Activated naive CD8-positive, alpha-beta T cell treated with anti-CD3 and anti-CD28 coated beads for 36 hours (primary cell): ENCODE data around the gene CLSTN1. TPM values are rescaled to one million over a fixed set of nuclear protein-coding genes. Genes with fewer than 3 reads are reported as not detected.

Source experiments
- DNase-seq: peaks from one replicate; pipeline ENCODE4 v3.0.0; 2021
- H3K27ac Mint-ChIP-seq: one replicate; pipeline ENCODE4 v1.8.0; 2022; ENCODE audit warnings: mild to moderate bottlenecking, moderate library complexity, mixed read lengths
- H3K27me3 Mint-ChIP-seq: one replicate; pipeline ENCODE4 v1.8.0; 2022; ENCODE audit warnings: mild to moderate bottlenecking, mixed read lengths
- H3K36me3 Mint-ChIP-seq: one replicate; pipeline ENCODE4 v1.8.0; 2021; ENCODE audit warnings: mild to moderate bottlenecking, mixed read lengths
- H3K4me1 Mint-ChIP-seq: one replicate; pipeline ENCODE4 v1.8.0; 2021; ENCODE audit warnings: mixed read lengths
- H3K4me3 Mint-ChIP-seq: one replicate; pipeline ENCODE4 v1.8.0; 2022; ENCODE audit warnings: mild to moderate bottlenecking, moderate library complexity, mixed read lengths
- H3K9me3 Mint-ChIP-seq: one replicate; pipeline ENCODE4 v1.8.0; 2022; ENCODE audit warnings: mixed read lengths
- total RNA-seq, 2 experiments: library from RNA; stranded (reverse); gene quantifications; one replicate each; pipeline ENCODE4 v1.2.3, GENCODE V29; 2021

CLSTN1 gene
- total RNA-seq, 2 experiments from 2014 or later = 30.4 to 31.0 TPM

- Mint-ChIP-seq H3K27me3 (peaks cover 7% of the 10 kb centered on the region), H3K4me1 (peaks cover 49% of the 10 kb centered on the region), H3K9me3 (no peaks in the 10 kb centered on the region), H3K36me3 (peaks cover 65% of the 10 kb centered on the region), H3K27ac (peak overlapping the region; percentile 76), H3K4me3 (no peak overlapping the region)
- no peak for DNase-seq
Observed at GRCh38 chr1:9731051-9731537, 92.7 kb downstream of the CLSTN1 start.

- Mint-ChIP-seq H3K27ac (peak overlapping the region; percentile 76), H3K4me3 (peak overlapping the region; percentile 32), H3K27me3 (peaks cover 7% of the 10 kb centered on the region), H3K9me3 (no peaks in the 10 kb centered on the region), H3K36me3 (peaks cover 68% of the 10 kb centered on the region), H3K4me1 (peaks cover 49% of the 10 kb centered on the region)
- DNase-seq = no peak
Observed at GRCh38 chr1:9730096-9730901, 93.5 kb downstream of the CLSTN1 start.

GRCh38 chr1:9729523-9729922, 94.2 kb downstream of the CLSTN1 start:
- peaks cover 54% of the 10 kb centered on the region for H3K4me1 Mint-ChIP-seq
- H3K4me3 Mint-ChIP-seq = peak overlapping the region; percentile 65
- DNase-seq = no peak
- H3K36me3 Mint-ChIP-seq = peaks cover 74% of the 10 kb centered on the region
- peaks cover 7% of the 10 kb centered on the region for H3K27me3 Mint-ChIP-seq
- peak overlapping the region; percentile 92 for H3K27ac Mint-ChIP-seq
- no peaks in the 10 kb centered on the region for H3K9me3 Mint-ChIP-seq

DNA sequence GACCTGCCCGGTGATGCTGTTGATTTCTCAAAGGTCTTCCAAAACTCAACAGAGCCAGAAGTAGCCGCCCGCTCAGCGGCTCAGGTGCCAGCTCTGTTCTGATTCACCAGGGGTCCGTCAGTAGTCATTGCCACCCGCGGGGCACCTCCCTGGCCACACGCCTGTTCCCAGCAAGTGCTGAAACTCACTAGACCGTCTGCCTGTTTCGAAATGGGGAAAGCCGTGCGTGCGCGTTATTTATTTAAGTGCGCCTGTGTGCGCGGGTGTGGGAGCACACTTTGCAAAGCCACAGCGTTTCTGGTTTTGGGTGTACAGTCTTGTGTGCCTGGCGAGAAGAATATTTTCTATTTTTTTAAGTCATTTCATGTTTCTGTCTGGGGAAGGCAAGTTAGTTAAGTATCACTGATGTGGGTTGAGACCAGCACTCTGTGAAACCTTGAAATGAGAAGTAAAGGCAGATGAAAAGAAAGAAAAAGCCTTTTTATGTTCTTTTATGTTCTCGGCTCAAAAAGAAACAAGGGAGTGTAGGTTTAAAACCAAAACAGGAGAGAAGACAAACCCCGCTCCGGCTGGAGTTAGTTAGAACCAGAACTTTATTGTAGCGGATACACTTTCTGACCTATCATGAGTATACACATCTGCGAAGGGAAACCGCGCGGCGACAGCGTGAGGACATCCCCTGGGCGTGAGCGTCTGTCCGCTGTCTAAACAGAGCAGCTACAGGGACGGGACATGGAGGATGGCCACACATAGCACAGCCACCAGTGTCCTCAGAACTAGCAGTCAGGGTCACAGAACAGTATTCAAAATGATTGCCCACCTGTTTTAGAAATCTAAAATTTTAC, 95.1 kb downstream of the CLSTN1 start:
- peak; percentile 70 for DNase-seq
- Mint-ChIP-seq H3K4me3 (peak overlapping the region; percentile 65), H3K36me3 (peaks cover 78% of the 10 kb centered on the region), H3K27ac (peak overlapping the region; percentile 92), H3K4me1 (peaks cover 60% of the 10 kb centered on the region), H3K9me3 (peaks cover under 1% of the 10 kb centered on the region), H3K27me3 (peaks cover 7% of the 10 kb centered on the region)

- H3K4me3 Mint-ChIP-seq = no peak overlapping the region
- peak overlapping the region; percentile 92 for H3K27ac Mint-ChIP-seq
- H3K27me3 Mint-ChIP-seq = peaks cover 7% of the 10 kb centered on the region
- H3K4me1 Mint-ChIP-seq = peaks cover 55% of the 10 kb centered on the region
- H3K9me3 Mint-ChIP-seq = peaks cover 4% of the 10 kb centered on the region
- DNase-seq = no peak
- peaks cover 80% of the 10 kb centered on the region for H3K36me3 Mint-ChIP-seq
Observed at GRCh38 chr1:9726905-9727595, 96.7 kb downstream of the CLSTN1 start.

- Mint-ChIP-seq H3K4me1 (peaks cover 52% of the 10 kb centered on the region), H3K27me3 (peaks cover 7% of the 10 kb centered on the region), H3K9me3 (peaks cover 4% of the 10 kb centered on the region), H3K27ac (no peak overlapping the region), H3K36me3 (peaks cover 80% of the 10 kb centered on the region), H3K4me3 (no peak overlapping the region)
- DNase-seq = no peak
Observed at GRCh38 chr1:9726406-9726805, 97.4 kb downstream of the CLSTN1 start.

DNA sequence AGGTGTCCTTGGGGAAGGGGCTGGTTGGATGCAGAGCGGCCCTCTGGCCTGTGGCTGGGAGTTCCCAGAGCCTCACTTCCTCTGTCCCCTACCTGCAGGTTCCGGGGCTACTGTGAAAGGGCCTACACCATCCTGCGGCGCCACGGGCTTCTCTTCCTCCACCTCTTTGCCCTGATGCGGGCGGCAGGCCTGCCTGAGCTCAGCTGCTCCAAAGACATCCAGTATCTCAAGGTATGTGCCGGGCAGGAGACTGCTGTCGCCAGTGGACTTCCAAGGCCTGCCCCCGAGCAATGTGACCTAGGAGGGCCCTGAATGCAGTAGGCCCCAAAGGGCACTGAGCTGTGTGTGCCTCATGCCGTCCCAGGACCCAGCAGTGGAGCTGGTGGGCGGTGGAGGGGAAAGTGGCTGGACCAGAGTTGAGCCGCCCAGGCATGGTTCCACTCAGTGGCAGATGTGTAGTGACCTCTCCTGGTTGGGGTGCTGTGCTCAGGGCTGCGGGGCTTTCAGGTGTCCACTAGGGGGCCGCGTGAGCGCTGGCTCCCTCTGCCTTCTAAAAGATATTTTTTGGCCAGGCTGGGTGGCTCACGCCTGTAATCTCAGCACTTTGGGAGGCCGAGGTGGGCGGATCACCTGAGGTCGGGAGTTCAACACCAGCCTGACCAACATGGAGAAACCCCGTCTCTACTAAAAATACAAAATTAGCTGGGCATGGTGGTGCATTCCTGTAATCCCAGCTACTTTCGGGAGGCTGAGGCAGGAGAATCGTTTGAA, 98.9 kb downstream of the CLSTN1 start:
- peak; percentile 69 for DNase-seq
- Mint-ChIP-seq H3K36me3 (peaks cover 81% of the 10 kb centered on the region), H3K4me1 (peaks cover 51% of the 10 kb centered on the region), H3K27ac (no peak overlapping the region), H3K4me3 (no peak overlapping the region), H3K27me3 (peaks cover 3% of the 10 kb centered on the region), H3K9me3 (peaks cover 4% of the 10 kb centered on the region)

- DNase-seq = no peak
- H3K4me1 Mint-ChIP-seq = peaks cover 52% of the 10 kb centered on the region
- peak overlapping the region; percentile 48 for H3K27ac Mint-ChIP-seq
- no peak overlapping the region for H3K4me3 Mint-ChIP-seq
- peaks cover 76% of the 10 kb centered on the region for H3K36me3 Mint-ChIP-seq
- peaks cover 3% of the 10 kb centered on the region for H3K27me3 Mint-ChIP-seq
- H3K9me3 Mint-ChIP-seq = peaks cover 4% of the 10 kb centered on the region
Observed at GRCh38 chr1:9723926-9724325, 99.8 kb downstream of the CLSTN1 start.

DNA sequence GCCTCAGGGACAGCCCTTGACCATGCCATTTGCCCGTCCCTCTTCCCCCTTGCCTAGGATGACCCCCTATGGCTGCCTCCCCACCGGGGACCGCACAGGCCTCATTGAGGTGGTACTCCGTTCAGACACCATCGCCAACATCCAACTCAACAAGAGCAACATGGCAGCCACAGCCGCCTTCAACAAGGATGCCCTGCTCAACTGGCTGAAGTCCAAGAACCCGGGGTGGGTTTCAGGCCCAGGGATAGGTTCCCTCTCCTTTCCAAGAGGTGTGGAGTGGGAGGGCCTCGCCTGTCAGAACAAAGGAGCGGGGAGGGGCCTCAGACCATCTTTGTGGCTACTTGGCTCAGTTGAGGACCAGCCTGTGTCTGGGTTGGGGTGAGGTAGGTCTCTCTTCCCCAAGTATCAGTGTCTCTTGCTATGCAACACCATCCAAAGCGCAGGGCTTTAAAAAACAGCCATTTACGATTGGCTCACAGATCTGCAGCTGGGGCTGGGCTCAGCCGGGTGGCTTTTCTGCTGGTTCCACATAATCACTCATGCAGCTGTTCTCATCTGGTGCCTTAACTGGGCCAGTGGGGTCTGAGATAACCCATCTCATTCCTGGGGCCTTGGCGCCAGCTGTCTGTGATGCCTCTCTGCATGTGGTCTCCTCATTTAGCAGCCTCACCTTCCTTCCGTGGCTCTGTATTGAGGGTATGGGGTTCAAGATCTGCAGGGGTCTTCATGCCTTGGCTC, 100.5 kb downstream of the CLSTN1 start:
- no peaks in the 10 kb centered on the region for H3K27me3 Mint-ChIP-seq
- H3K27ac Mint-ChIP-seq = no peak overlapping the region
- peaks cover 49% of the 10 kb centered on the region for H3K4me1 Mint-ChIP-seq
- H3K4me3 Mint-ChIP-seq = no peak overlapping the region
- H3K36me3 Mint-ChIP-seq = peaks cover 72% of the 10 kb centered on the region
- peaks cover 4% of the 10 kb centered on the region for H3K9me3 Mint-ChIP-seq
- DNase-seq = no peak

GRCh38 chr1:9722378-9722749, 101.4 kb downstream of the CLSTN1 start:
- Mint-ChIP-seq H3K27ac (peak overlapping the region; percentile 25), H3K36me3 (peaks cover 71% of the 10 kb centered on the region), H3K4me1 (peaks cover 49% of the 10 kb centered on the region), H3K9me3 (peaks cover 4% of the 10 kb centered on the region), H3K27me3 (peaks cover 5% of the 10 kb centered on the region), H3K4me3 (no peak overlapping the region)
- no peak for DNase-seq

GRCh38 chr1:9721606-9722377, 102.0 kb downstream of the CLSTN1 start:
- H3K27ac Mint-ChIP-seq = peak overlapping the region; percentile 72
- peaks cover 73% of the 10 kb centered on the region for H3K36me3 Mint-ChIP-seq
- H3K4me3 Mint-ChIP-seq = peak overlapping the region; percentile 65
- H3K27me3 Mint-ChIP-seq = peaks cover 6% of the 10 kb centered on the region
- peaks cover 4% of the 10 kb centered on the region for H3K9me3 Mint-ChIP-seq
- peaks cover 45% of the 10 kb centered on the region for H3K4me1 Mint-ChIP-seq
- DNase-seq = peak; percentile 87

- Mint-ChIP-seq H3K4me3 (peak overlapping the region; percentile 65), H3K4me1 (peaks cover 47% of the 10 kb centered on the region)
Observed at GRCh38 chr1:9720785-9721605, 102.8 kb downstream of the CLSTN1 start.

More at GRCh38 chr1:9720785-9721605, 102.8 kb downstream of the CLSTN1 start:
- H3K27ac Mint-ChIP-seq = peak overlapping the region; percentile 72
- H3K36me3 Mint-ChIP-seq = peaks cover 74% of the 10 kb centered on the region
- DNase-seq = no peak
- peaks cover 4% of the 10 kb centered on the region for H3K9me3 Mint-ChIP-seq
- H3K27me3 Mint-ChIP-seq = peaks cover 6% of the 10 kb centered on the region
